GM19467 (cell line): ENCODE measurements around the gene UTP4.

Experiments
- ATAC-seq: cut with Tn5 transposase; IDR thresholded peaks from one replicate; pipeline ENCODE4 v1.9.1; 2021; ENCODE audit warnings: mild to moderate bottlenecking, moderate library complexity; ENCODE audit not compliant: unreplicated experiment

Gene UTP4

GRCh38 chr16:69169607-69170352 lies 37.3 kb downstream of the UTP4 start:
- no peak for ATAC-seq

- ATAC-seq: no peak
Observed at GRCh38 chr16:69171325-69172084, 39.1 kb downstream of the UTP4 start.

- ATAC-seq: no peak
Observed at GRCh38 chr16:69176033-69176800, 43.8 kb downstream of the UTP4 start.

GRCh38 chr16:69179328-69180010 lies 47.0 kb downstream of the UTP4 start:
- no peak for ATAC-seq

- no peak for ATAC-seq
Observed at GRCh38 chr16:69180011-69180338, 47.5 kb downstream of the UTP4 start.

GRCh38 chr16:69182730-69183416 lies 50.4 kb downstream of the UTP4 start:
- ATAC-seq: no peak

- ATAC-seq: peak; percentile 68
Observed at GRCh38 chr16:69186642-69187445, 54.4 kb downstream of the UTP4 start, which contains the start of gene SNTB2. Gene SNTB2, plus strand, starts transcription at chr16:69187164. Its CDS starts 3 bp downstream, at chr16:69187167.

GRCh38 chr16:69187446-69188235 lies 55.2 kb downstream of the UTP4 start:
- ATAC-seq: peak; percentile 26

- ATAC-seq: no peak
Observed at GRCh38 chr16:69188236-69188549, 55.7 kb downstream of the UTP4 start.

GRCh38 chr16:69188716-69189115 lies 56.3 kb downstream of the UTP4 start:
- no peak for ATAC-seq

- ATAC-seq: no peak
Observed at GRCh38 chr16:69190046-69190588, 57.7 kb downstream of the UTP4 start.

- ATAC-seq: no peak
Observed at GRCh38 chr16:69190598-69190997, 58.1 kb downstream of the UTP4 start.

- no peak for ATAC-seq
Observed at GRCh38 chr16:69191136-69191535, 58.7 kb downstream of the UTP4 start.

- no peak for ATAC-seq
Observed at GRCh38 chr16:69193855-69194254, 61.4 kb downstream of the UTP4 start.

- no peak for ATAC-seq
Observed at GRCh38 chr16:69194488-69194887, 62.0 kb downstream of the UTP4 start.

GRCh38 chr16:69195369-69196029 lies 63.0 kb downstream of the UTP4 start:
- no peak for ATAC-seq

GRCh38 chr16:69197573-69197972 lies 65.1 kb downstream of the UTP4 start:
- ATAC-seq: no peak

- no peak for ATAC-seq
Observed at GRCh38 chr16:69199382-69199781, 66.9 kb downstream of the UTP4 start.
